ENCODE measurements around the gene SURF4.

Gene SURF4

GRCh38 chr9:133387680-133388079 lies 11.8 kb upstream of the SURF4 start:
- H3K9ac ChIP-seq (ENCODE audit: low read depth in 1 of 2, low read length in 2 of 2), result no peak overlapping the region
- no peak overlapping the region for H3K4me3 ChIP-seq (ENCODE audit: low read depth in 1 of 2, low read length in 2 of 2)
- H3K36me3 ChIP-seq (ENCODE audit: control insufficient read depth in 1 of 2, insufficient read depth in 2 of 2, low read length in 2 of 2), result no peaks in the 10 kb centered on the region
- H3K27ac ChIP-seq (ENCODE audit: low read depth, low read length), result no peak overlapping the region
- H3K4me1 ChIP-seq (ENCODE audit: control insufficient read depth in 1 of 2, insufficient read depth in 2 of 2, low read length in 2 of 2), result no peaks in the 10 kb centered on the region
- no peaks in the 10 kb centered on the region for H3K9me3 ChIP-seq (ENCODE audit: control insufficient read depth in 1 of 2, low read length in 2 of 2)
- H3K27me3 ChIP-seq (ENCODE audit: control insufficient read depth in 1 of 2, insufficient read depth in 2 of 2, low read length in 2 of 2), result no peaks in the 10 kb centered on the region

GRCh38 chr9:133386338-133386737 lies 10.5 kb upstream of the SURF4 start:
- H3K4me3 ChIP-seq (ENCODE audit: low read depth in 1 of 2, low read length in 2 of 2), result no peak overlapping the region
- no peaks in the 10 kb centered on the region for H3K4me1 ChIP-seq (ENCODE audit: control insufficient read depth in 1 of 2, insufficient read depth in 2 of 2, low read length in 2 of 2)
- no peak overlapping the region for H3K9ac ChIP-seq (ENCODE audit: low read depth in 1 of 2, low read length in 2 of 2)
- H3K27ac ChIP-seq (ENCODE audit: low read depth, low read length), result no peak overlapping the region
- H3K36me3 ChIP-seq (ENCODE audit: control insufficient read depth in 1 of 2, insufficient read depth in 2 of 2, low read length in 2 of 2), result no peaks in the 10 kb centered on the region
- no peaks in the 10 kb centered on the region for H3K27me3 ChIP-seq (ENCODE audit: control insufficient read depth in 1 of 2, insufficient read depth in 2 of 2, low read length in 2 of 2)
- no peaks in the 10 kb centered on the region for H3K9me3 ChIP-seq (ENCODE audit: control insufficient read depth in 1 of 2, low read length in 2 of 2)

- H3K27ac ChIP-seq (ENCODE audit: low read depth, low read length), result no peak overlapping the region
- no peaks in the 10 kb centered on the region for H3K36me3 ChIP-seq (ENCODE audit: control insufficient read depth in 1 of 2, insufficient read depth in 2 of 2, low read length in 2 of 2)
- H3K27me3 ChIP-seq (ENCODE audit: control insufficient read depth in 1 of 2, insufficient read depth in 2 of 2, low read length in 2 of 2), result no peaks in the 10 kb centered on the region
- no peaks in the 10 kb centered on the region for H3K9me3 ChIP-seq (ENCODE audit: control insufficient read depth in 1 of 2, low read length in 2 of 2)
- H3K4me1 ChIP-seq (ENCODE audit: control insufficient read depth in 1 of 2, insufficient read depth in 2 of 2, low read length in 2 of 2), result no peaks in the 10 kb centered on the region
- no peak overlapping the region for H3K4me3 ChIP-seq (ENCODE audit: low read depth in 1 of 2, low read length in 2 of 2)
- H3K9ac ChIP-seq (ENCODE audit: low read depth in 1 of 2, low read length in 2 of 2), result no peak overlapping the region
Observed at GRCh38 chr9:133385452-133385851, 9.6 kb upstream of the SURF4 start.

DNA sequence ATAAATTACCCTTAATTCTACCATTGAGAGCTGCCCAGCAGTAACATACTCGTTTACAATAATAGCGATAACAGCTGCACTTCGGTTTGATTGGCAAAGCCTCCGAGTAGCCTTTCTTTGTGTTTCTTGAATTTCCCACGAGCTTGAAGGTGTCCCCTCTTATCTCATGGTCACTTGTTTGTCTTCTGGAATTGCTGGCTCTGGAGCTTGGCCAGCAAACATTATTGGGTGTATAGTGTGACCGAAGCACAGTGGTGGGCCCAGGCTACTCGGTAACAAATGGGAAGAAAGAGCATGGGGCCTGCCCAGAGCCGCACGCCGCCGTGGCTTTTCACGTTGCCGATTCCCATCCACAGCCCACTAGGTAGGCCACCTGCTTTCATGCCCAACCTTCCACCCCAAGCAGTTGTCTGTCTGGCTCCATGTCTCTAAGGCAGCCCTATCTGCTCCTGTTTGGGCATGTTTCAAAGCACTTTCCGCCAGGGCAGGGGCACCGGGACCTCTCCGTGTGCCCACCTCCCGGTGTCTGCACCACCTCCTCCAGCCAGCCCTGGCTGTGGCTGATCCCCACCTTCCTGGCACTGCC lies 9.0 kb upstream of the SURF4 start:
- no peaks in the 10 kb centered on the region for H3K9me3 ChIP-seq (ENCODE audit: control insufficient read depth in 1 of 2, low read length in 2 of 2)
- H3K27ac ChIP-seq (ENCODE audit: low read depth, low read length), result no peak overlapping the region
- H3K27me3 ChIP-seq (ENCODE audit: control insufficient read depth in 1 of 2, insufficient read depth in 2 of 2, low read length in 2 of 2), result no peaks in the 10 kb centered on the region
- no peaks in the 10 kb centered on the region for H3K4me1 ChIP-seq (ENCODE audit: control insufficient read depth in 1 of 2, insufficient read depth in 2 of 2, low read length in 2 of 2)
- H3K36me3 ChIP-seq (ENCODE audit: control insufficient read depth in 1 of 2, insufficient read depth in 2 of 2, low read length in 2 of 2), result no peaks in the 10 kb centered on the region
- no peak overlapping the region for H3K9ac ChIP-seq (ENCODE audit: low read depth in 1 of 2, low read length in 2 of 2)
- H3K4me3 ChIP-seq (ENCODE audit: low read depth in 1 of 2, low read length in 2 of 2), result no peak overlapping the region

DNA sequence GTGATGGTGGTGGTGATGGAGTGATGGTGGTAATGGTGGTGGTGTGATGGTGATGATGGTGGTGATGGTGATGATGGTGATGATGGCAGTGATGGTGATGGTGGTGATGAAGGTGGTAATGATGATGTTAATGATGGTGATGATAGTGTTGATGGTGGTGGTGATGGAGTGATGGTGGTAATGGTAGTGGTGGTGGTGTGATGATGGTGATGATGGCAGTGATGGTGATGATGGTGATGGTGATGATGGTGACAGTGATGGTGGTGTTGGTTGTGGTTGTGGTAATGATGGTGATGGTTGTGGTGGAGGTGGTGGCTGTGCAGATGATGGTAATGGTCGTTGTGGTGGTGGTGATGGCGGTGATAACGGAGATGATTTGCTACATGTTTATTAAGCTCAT lies 7.6 kb upstream of the SURF4 start:
- H3K9ac ChIP-seq (ENCODE audit: low read depth in 1 of 2, low read length in 2 of 2), result peak overlapping the region in 1 of 2 donors; percentile 13
- no peaks in the 10 kb centered on the region for H3K9me3 ChIP-seq (ENCODE audit: control insufficient read depth in 1 of 2, low read length in 2 of 2)
- H3K27me3 ChIP-seq (ENCODE audit: control insufficient read depth in 1 of 2, insufficient read depth in 2 of 2, low read length in 2 of 2), result no peaks in the 10 kb centered on the region
- no peaks in the 10 kb centered on the region for H3K4me1 ChIP-seq (ENCODE audit: control insufficient read depth in 1 of 2, insufficient read depth in 2 of 2, low read length in 2 of 2)
- H3K4me3 ChIP-seq (ENCODE audit: low read depth in 1 of 2, low read length in 2 of 2), result no peak overlapping the region
- H3K36me3 ChIP-seq (ENCODE audit: control insufficient read depth in 1 of 2, insufficient read depth in 2 of 2, low read length in 2 of 2), result no peaks in the 10 kb centered on the region
- no peak overlapping the region for H3K27ac ChIP-seq (ENCODE audit: low read depth, low read length)

DNA sequence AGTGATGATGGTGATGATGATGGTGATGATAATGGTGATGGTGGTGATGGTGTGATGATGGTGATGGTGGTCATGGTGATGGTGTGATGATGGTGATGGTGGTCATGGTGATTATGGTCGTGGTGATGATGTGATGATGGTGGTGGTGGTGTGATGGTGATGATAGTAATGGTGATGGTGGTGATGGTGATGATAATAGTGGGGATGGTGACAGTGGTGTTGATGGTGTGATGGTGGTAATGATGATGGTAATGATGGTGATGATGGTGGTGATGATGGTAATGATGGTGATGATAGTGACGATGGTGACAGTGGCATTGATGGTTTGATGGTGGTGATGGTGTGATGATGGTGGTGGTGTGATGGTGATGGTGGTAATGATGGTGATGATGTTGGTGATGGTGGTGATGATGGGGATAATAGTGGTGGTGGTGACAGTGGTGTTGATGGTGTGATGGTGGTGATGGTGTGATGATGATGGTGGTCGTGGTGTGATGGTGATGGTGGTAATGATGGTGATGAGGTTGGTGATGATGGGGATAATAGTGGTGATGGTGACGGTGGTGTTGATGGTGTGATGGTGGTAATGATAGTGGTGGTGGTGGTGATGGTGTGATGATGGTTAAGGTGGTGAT lies 6.8 kb upstream of the SURF4 start:
- H3K4me1 ChIP-seq (ENCODE audit: control insufficient read depth in 1 of 2, insufficient read depth in 2 of 2, low read length in 2 of 2), result no peaks in the 10 kb centered on the region
- no peaks in the 10 kb centered on the region for H3K36me3 ChIP-seq (ENCODE audit: control insufficient read depth in 1 of 2, insufficient read depth in 2 of 2, low read length in 2 of 2)
- H3K9me3 ChIP-seq (ENCODE audit: control insufficient read depth in 1 of 2, low read length in 2 of 2), result no peaks in the 10 kb centered on the region
- H3K27ac ChIP-seq (ENCODE audit: low read depth, low read length), result no peak overlapping the region
- H3K27me3 ChIP-seq (ENCODE audit: control insufficient read depth in 1 of 2, insufficient read depth in 2 of 2, low read length in 2 of 2), result no peaks in the 10 kb centered on the region
- no peak overlapping the region for H3K9ac ChIP-seq (ENCODE audit: low read depth in 1 of 2, low read length in 2 of 2)
- no peak overlapping the region for H3K4me3 ChIP-seq (ENCODE audit: low read depth in 1 of 2, low read length in 2 of 2)

GRCh38 chr9:133380734-133381133 lies 4.9 kb upstream of the SURF4 start:
- no peaks in the 10 kb centered on the region for H3K36me3 ChIP-seq (ENCODE audit: control insufficient read depth in 1 of 2, insufficient read depth in 2 of 2, low read length in 2 of 2)
- no peaks in the 10 kb centered on the region for H3K27me3 ChIP-seq (ENCODE audit: control insufficient read depth in 1 of 2, insufficient read depth in 2 of 2, low read length in 2 of 2)
- H3K9ac ChIP-seq (ENCODE audit: low read depth in 1 of 2, low read length in 2 of 2), result no peak overlapping the region
- H3K4me3 ChIP-seq (ENCODE audit: low read depth in 1 of 2, low read length in 2 of 2), result no peak overlapping the region
- H3K27ac ChIP-seq (ENCODE audit: low read depth, low read length), result no peak overlapping the region
- peaks cover 0 to 5% of the 10 kb centered on the region in 2 donors for H3K4me1 ChIP-seq (ENCODE audit: control insufficient read depth in 1 of 2, insufficient read depth in 2 of 2, low read length in 2 of 2)
- no peaks in the 10 kb centered on the region for H3K9me3 ChIP-seq (ENCODE audit: control insufficient read depth in 1 of 2, low read length in 2 of 2)

GRCh38 chr9:133379153-133380086 lies 3.6 kb upstream of the SURF4 start:
- Histone ChIP-seq H3K27me3 (ENCODE audit: control insufficient read depth in 1 of 2, insufficient read depth in 2 of 2, low read length in 2 of 2) (no peaks in the 10 kb centered on the region), H3K9ac (ENCODE audit: low read depth in 1 of 2, low read length in 2 of 2) (no peak overlapping the region), H3K4me3 (ENCODE audit: low read depth in 1 of 2, low read length in 2 of 2) (no peak overlapping the region), H3K27ac (ENCODE audit: low read depth, low read length) (no peak overlapping the region), H3K36me3 (ENCODE audit: control insufficient read depth in 1 of 2, insufficient read depth in 2 of 2, low read length in 2 of 2) (no peaks in the 10 kb centered on the region), H3K9me3 (ENCODE audit: control insufficient read depth in 1 of 2, low read length in 2 of 2) (no peaks in the 10 kb centered on the region), H3K4me1 (ENCODE audit: control insufficient read depth in 1 of 2, insufficient read depth in 2 of 2, low read length in 2 of 2) (peaks cover 0 to 11% of the 10 kb centered on the region in 2 donors)

DNA sequence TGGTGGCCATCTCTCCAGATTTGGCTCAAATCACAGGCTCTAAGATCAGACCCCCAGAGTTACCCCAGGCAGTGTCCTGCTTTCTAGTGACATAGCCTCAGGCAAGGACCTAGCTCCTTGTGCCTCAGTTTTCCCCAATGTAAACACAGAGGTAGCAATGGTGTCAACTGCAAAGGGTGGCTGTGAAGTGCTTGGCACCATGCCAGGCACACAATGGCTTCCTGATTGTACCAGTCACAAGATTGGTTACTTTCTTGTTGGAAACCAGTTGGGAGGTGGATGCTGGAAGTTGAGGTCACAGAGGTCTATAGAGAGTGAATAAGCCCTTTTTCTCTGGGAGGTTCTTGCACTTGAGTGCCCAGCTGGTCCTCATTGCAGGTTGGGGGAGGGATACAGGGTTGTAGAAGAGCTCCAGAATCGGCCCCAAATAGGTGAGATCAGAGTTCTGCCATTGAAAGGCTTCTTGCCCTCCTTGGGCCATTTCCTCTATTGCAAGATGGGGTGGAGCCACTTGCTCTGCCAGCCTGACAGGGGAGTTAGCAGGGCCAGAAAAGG lies 2.6 kb upstream of the SURF4 start:
- Histone ChIP-seq H3K9me3 (ENCODE audit: control insufficient read depth in 1 of 2, low read length in 2 of 2) (no peaks in the 10 kb centered on the region), H3K4me3 (ENCODE audit: low read depth in 1 of 2, low read length in 2 of 2) (no peak overlapping the region), H3K9ac (ENCODE audit: low read depth in 1 of 2, low read length in 2 of 2) (no peak overlapping the region), H3K4me1 (ENCODE audit: control insufficient read depth in 1 of 2, insufficient read depth in 2 of 2, low read length in 2 of 2) (peaks cover 3 to 19% of the 10 kb centered on the region in 2 donors), H3K36me3 (ENCODE audit: control insufficient read depth in 1 of 2, insufficient read depth in 2 of 2, low read length in 2 of 2) (no peaks in the 10 kb centered on the region), H3K27me3 (ENCODE audit: control insufficient read depth in 1 of 2, insufficient read depth in 2 of 2, low read length in 2 of 2) (no peaks in the 10 kb centered on the region), H3K27ac (ENCODE audit: low read depth, low read length) (no peak overlapping the region)

DNA sequence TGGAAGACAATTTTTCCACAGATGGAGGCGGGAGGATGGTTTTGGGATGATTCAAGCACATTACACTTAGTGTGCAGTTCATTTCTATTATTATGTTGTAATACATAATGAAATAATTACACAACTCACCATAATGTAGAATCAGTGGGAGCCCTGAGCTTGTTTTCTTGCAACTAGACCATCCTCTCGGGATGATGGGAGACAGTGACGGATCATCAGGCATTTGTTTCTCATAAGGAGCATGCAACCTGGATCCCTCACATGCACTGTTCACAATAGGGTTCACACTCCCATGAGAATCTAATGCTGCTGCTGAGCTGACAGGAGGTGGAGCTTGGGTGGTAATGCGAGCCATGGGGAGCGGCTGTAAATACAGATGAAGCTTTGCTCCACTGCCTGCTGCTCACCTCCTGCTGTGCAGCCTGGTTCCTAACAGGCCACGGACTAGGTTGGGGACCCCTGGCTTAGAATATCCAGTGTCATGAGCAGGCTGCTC lies 1.9 kb upstream of the SURF4 start:
- H3K9me3 ChIP-seq (ENCODE audit: control insufficient read depth in 1 of 2, low read length in 2 of 2), result no peaks in the 10 kb centered on the region
- H3K27ac ChIP-seq (ENCODE audit: low read depth, low read length), result no peak overlapping the region
- H3K9ac ChIP-seq (ENCODE audit: low read depth in 1 of 2, low read length in 2 of 2), result no peak overlapping the region
- no peaks in the 10 kb centered on the region for H3K27me3 ChIP-seq (ENCODE audit: control insufficient read depth in 1 of 2, insufficient read depth in 2 of 2, low read length in 2 of 2)
- H3K4me3 ChIP-seq (ENCODE audit: low read depth in 1 of 2, low read length in 2 of 2), result no peak overlapping the region
- H3K36me3 ChIP-seq (ENCODE audit: control insufficient read depth in 1 of 2, insufficient read depth in 2 of 2, low read length in 2 of 2), result peaks cover under 1 to 7% of the 10 kb centered on the region in 2 donors
- peaks cover 8 to 27% of the 10 kb centered on the region in 2 donors for H3K4me1 ChIP-seq (ENCODE audit: control insufficient read depth in 1 of 2, insufficient read depth in 2 of 2, low read length in 2 of 2)
